ENCODE results near the gene BANP.
"Not testable (repeated sequence)": the region's sequence is repeated elsewhere in the genome, so short reads cannot be mapped to it uniquely, and the experiment has no call there.

The BANP gene

DNA sequence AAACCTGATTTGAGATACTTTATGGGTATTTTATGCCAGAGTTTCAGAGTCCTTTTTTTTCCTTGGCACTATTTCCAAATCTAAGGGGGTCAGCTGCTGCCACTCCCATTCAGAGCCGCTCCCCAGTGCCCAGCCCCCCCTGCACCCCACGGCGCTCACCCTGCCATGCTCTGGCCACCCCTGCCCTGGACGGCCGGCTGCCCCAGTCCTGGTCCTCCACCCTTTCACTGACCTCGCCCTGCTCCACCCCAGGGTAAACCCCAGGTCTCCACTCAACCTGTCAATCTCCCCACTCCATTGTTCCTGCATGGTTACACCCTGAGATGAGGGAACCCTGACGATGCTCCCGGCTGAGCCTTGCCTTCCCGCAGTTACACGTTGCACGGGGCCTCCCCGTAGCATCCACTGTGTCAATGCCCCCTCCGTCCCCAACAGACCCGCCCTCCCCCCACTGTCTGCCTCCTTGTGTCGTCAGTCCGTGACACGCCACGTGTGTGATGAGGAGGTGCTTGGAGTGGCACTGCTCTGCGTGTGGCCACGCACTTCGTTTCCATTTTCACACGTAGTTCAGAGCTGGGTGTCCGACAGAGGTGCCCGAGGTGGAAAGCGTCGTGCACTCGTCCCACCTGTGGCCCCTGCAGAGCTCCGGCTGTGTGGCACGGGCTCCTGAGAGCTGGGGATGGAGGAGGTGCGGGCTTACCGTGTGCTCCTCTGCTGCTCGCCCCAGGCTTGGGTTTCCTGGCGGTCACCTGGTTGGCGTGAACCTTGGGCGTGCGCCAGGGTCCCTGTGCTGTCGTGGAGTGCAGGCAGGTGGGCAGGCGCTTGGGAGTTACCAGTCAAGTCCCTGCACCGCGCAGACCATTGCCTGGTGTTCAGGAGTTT is 116.5 kb downstream of the BANP start:
- DNase-seq (ENCODE audit: low read depth) = no peak

DNA sequence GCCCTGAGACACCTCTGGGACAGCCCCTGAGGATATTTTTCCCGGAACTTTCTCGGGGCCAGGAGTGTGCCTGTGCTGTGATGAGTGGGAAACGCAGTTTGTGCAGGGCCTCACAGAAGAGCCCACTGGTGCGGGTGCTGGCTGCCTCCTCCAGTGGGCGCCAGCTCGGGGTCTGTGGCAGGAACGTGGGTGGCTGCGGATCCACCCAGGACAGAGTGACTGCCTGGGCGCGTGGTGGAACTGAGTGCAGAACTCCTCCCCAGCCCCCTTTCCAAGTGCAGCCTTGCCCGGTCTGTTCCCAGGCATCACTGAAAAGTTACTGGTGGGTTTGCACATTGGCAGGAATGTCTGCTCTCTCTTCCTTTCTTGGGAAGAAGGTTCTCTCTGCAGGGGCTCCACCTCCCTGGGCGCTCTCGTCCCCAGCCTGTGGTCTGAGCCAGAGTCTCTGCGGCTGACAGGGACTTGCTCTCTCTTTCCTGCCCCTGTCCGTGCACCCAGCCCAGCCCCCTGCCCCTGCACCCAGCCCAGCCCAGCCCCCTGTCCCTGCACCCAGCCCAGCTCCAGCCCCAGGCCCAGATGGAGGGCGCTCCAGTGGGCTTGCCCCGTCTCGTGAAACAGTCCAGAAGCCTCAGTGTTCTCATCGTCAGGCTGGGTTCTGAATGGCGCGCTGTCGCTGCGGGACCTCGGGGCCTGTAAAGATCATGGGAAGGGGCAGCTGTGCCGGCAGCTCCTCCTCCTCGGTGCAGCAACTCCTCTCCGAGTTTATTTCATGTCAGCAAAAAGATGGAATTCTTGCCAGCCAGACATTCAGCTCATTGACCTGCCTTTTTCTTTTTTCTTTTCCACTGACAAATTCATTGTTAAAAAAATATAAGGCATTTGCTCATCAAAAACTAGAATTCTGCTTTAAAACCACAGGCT is 117.5 kb downstream of the BANP start:
- no peak for DNase-seq (ENCODE audit: low read depth)

- DNase-seq (ENCODE audit: low read depth) = no peak
These were observed 118.3 kb downstream of the BANP start for GRCh38 chr16:88069397-88070168.

DNA sequence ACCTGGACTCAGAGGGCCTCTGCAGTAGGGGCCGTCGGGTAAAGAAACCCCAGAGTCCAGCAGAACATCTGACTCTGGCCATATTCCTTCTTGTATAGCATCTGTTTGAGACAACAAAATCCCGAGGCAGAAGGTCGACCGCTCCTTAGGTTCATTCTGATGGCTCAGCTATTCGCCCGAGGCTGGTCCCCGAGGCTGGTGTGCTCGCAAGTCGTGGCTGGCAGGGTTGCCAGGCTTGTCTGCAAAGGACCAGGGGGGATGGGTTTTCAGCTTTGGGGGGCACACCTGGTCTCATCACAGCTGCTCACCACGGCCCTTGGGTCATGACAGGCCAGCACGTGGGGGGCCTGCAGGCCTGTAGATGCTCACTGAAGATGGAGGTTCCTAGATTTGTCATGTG is 119.1 kb downstream of the BANP start:
- no peak for DNase-seq (ENCODE audit: low read depth)

DNA sequence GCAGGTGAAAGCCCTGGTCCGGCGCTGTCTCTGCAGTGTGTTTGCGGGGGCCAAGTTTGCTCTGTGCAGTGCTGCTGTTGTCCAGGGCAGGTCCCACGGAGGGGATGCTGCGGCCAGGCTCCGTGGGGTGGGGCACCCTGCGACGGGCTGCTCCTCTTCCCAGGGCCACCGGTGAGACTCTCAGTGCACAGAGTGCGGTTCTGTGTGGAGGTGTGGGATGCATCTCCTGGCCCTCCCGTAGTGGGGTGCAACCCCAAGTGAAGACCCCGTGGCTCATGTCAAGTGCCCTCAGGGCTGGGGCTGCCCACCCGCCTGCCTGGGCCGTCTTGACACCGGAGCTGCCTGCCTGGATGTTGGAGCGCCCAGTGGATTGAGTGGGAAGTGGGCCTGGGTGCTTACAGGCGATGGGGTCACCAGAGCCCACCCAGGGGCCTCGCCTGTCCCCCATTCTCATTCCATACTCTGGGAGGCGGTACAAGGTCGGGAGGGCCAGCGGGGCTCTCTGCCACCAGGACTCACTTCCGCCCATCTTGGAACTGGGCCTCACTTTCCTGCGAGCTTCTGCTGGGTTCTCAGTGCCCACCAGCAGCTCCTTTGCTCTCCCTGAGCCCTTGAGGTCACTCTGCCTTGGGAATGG is 119.9 kb downstream of the BANP start:
- no peak for DNase-seq (ENCODE audit: low read depth)

DNA sequence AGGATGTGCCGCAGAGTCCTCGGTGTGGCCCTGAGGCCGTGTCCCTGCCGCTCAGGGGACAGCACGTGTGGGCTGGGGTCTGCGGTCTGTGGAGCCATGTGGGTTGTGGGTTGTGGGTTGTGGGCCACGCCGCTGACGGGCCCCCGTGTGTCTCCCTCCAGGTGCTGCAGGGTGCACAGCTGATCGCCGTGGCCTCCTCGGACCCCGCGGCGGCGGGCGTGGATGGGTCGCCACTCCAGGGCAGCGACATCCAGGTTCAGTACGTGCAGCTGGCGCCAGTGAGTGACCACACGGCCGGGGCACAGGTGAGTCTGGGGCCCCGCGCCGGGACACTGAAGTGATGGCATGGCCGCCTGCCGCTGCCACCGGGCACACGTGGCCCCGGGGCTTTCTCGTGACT is 120.7 kb downstream of the BANP start:
- no peak for DNase-seq (ENCODE audit: low read depth)

- no peak for DNase-seq (ENCODE audit: low read depth)
These were observed 121.4 kb downstream of the BANP start for GRCh38 chr16:88072571-88073001.

GRCh38 chr16:88073201-88073721 is 122.0 kb downstream of the BANP start:
- DNase-seq (ENCODE audit: low read depth) = no peak

DNA sequence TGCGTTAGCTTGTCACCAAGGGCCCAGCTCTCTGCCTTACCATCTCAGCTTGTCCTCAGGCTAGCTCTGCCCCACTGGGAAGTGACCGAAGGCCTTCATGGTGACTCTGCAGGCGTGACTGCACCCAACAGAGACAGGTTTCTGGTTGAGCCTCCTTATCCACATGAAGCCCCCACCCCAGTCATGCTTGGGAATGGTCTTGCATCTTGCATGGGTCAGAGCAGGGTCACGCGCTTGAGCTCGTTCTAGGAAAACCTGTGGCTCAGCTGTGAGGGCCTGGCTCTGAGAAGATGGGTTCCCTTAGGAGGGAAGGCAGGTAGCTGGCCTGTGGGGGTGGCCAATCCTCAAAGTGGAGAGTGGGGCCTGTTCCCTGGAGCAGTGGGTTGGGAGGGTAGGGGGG is 122.8 kb downstream of the BANP start:
- DNase-seq (ENCODE audit: low read depth) = no peak

DNA sequence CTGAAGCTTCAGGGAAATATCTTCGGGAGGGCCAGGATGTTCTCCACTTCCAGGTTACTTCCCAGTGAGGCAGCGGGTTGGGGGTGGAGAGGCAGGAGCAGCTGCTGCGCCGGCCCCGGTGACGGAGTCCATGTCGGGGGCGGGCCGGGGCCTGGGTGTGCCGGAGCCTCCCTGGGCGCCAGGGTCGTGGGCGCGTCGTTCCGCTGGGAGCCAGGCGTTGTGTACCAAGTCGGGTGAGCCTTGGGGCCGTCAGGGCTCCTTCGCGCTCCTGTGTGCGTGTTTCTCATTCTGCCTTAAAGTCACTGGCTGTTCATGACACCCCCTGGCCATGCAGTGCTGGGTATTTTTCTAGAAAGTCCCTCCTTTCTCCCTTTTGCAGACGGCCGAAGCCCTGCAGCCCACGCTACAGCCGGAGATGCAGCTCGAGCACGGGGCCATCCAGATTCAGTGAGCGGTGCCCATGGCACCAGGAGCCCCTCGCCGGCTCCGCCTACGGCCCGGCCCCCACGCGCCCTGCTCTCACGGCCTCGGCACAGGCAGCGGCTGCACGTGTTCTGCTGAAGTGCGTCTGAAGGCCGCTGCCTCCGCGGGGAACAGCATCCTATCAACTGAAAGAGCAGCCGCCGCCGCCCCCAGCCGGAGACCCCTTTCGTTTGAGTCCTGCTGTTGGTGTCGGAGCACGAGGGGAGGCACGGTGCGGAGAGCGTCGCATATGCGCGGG is 125.1 kb downstream of the BANP start:
- DNase-seq (ENCODE audit: low read depth) = no peak

DNA sequence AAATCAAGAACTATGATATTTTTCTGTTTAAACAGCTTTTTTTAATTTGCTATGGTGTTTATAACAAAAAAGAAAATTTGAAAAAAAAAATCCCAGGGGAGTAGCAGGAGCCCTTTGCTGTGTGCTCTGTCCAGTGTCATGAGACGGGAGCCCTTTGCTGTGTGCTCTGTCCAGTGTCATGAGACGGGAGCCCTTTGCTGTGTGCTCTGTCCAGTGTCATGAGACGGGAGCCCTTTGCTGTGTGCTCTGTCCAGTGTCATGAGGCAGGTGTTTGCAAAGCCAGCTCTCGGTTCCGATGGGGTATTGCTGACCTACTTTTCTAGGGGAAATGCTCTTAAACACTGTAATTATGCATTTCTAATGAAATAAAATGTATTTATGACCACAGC is 125.7 kb downstream of the BANP start:
- not testable (repeated sequence) for DNase-seq (ENCODE audit: low read depth)

DNA sequence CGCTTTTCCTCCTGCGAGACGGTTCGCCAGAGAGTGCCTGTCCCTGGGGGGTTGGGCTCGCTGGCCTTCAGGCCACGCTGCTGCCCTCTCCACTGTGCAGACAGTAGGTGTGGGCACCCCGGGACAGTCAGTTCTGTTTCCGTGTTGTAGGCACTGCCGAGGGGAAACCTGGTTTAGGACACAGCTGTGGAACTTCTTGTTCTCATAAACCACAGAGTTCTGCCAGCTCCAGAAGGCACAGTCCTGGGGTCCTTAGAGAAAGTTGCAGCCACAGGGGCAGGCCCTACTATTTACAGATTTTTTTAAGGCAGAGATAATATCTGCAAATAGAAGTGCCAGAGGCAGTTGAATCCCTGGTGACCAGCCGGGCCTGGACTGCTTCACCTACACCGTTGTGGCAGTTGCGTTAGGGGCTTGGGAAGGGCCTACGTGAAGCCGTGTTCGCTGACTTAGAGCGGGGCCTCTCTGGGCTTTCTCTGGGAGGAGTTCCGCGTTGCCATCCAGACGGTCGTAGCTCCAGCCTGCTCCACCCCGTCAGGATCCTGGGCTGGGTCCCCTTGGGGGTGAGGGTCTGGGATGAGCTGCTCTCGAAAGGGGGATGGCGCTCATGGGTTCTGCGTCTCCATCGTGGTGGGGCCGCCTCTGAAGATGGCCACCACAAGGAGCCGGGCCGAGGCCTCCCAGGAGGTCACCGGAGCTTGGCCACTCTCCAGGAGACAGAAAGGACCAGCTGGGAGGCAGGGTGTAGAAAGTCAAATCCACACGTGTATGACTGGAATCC is 126.3 kb downstream of the BANP start:
- no peak for DNase-seq (ENCODE audit: low read depth)

GRCh38 chr16:88078111-88078775 is 127.0 kb downstream of the BANP start:
- no peak for DNase-seq (ENCODE audit: low read depth)

GRCh38 chr16:88083582-88083981 is 132.3 kb downstream of the BANP start:
- DNase-seq (ENCODE audit: low read depth) = no peak

- DNase-seq (ENCODE audit: low read depth) = no peak
These were observed 133.6 kb downstream of the BANP start for GRCh38 chr16:88084881-88085280.

DNA sequence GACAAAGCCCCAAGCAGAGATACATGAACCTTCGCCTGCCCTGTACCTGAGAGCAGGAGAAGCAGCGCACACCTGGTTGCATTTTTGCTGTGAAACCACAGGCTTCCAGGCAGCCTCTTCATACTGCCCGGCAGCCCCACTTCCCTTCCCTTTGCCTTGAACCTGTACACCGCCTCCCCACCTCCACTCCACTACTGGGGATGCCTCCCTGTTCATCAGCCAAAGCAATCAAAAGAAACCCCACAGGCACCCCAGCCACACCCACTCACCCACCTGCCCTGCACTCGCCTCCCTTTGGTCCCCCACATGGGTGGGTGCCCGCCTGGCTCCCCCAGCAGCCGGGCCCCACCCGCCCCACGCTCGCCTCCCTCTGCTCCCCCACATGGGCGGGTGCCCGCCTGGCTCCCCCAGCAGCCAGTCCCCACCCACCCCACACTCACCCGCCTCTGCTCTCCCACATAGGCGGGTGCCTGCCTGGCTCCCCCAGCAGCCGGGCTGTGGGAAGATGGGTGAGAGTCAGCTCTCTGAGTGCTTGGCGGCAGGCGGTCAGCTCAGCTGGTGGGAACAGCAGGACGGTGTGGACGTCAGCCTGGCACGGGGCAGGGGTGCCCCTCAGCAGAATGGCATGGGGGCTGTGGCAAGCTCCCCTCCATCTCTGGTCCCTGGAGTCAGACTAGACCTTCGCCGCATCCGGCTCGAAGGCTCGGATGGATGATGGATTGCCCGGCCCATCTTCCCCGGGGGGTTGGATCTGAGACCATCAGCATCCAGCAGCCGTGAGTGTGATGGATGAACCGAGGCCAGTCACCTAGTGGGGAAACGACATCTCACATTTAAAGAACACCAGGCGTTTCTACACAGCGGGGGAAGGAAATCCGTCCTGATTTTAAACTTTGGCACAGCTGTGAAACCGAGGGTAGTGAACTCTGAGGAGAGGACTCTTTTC is 135.6 kb downstream of the BANP start:
- DNase-seq (ENCODE audit: low read depth) = no peak

GRCh38 chr16:88087517-88087877 is 136.3 kb downstream of the BANP start:
- DNase-seq (ENCODE audit: low read depth) = no peak

- DNase-seq (ENCODE audit: low read depth) = no peak
These were observed 136.9 kb downstream of the BANP start for GRCh38 chr16:88088161-88088581.
